ENCODE results near the gene CPOX. TPM values are rescaled to one million over a fixed set of nuclear protein-coding genes. Genes with fewer than 3 reads are reported as not detected.

The CPOX gene
- total and polyA plus RNA-seq, 10 of the 15 experiments (the other 5 are each of a cell fraction or from before 2014, with no cell fraction given) = 40.7 to 72.6 (median 64.5) TPM

DNA sequence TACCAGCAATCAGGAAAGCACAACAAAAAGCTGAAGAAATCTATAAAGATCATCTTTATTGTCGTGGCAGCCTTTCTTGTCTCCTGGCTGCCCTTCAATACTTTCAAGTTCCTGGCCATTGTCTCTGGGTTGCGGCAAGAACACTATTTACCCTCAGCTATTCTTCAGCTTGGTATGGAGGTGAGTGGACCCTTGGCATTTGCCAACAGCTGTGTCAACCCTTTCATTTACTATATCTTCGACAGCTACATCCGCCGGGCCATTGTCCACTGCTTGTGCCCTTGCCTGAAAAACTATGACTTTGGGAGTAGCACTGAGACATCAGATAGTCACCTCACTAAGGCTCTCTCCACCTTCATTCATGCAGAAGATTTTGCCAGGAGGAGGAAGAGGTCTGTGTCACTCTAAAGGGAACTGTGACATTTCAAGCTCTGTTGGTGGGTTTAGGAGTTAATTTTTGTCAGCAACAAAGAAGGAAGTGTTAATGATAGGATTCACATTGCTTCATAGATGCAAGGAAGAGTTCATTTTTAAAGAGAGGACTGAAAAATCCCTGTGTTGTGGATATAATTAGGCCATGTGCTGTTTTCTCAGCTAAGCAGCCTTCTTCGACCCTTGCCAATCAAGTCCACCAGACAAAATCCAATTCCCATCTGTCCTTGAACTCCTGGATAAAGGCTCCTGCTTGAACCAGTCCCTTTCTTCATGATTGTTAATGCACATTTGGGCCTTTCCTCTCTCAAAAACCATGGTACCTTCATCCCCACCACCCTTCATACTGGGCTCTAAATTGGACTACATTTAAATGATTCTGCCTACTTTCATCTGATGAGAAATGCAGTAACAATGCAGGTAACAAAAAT, 60.5 kb downstream of the CPOX start (continued):
- TF ChIP-seq ASH2L (IDR thresholded peaks at IDR 0.05; ENCODE audit: borderline replicate concordance, low read depth) (no peak), SRF (IDR thresholded peaks at IDR 0.05; ENCODE audit: low read depth in 2 of 2, low read length in 2 of 2) (no peak), ZSCAN29 (IDR thresholded peaks at IDR 0.05) (no peak), TBL1XR1 (IDR thresholded peaks at IDR 0.05; ENCODE audit: low read depth, low read length) (no peak), PAX8 (IDR thresholded peaks at IDR 0.05) (no peak), TARDBP (IDR thresholded peaks at IDR 0.05; ENCODE audit: borderline replicate concordance) (no peak), EZH2 (IDR thresholded peaks at IDR 0.05; ENCODE audit: borderline replicate concordance, control insufficient read depth, low read depth, low read length) (no peak), CBX5 (IDR thresholded peaks at IDR 0.05; ENCODE audit: low read depth) (0 out of 2 replicates have a peak, but pooled peaks have one; percentile 20), CREB1 (IDR thresholded peaks at IDR 0.05; ENCODE audit: low read depth) (peak; percentile 34; the same call in 1 of the 2 replicates), JUND (IDR thresholded peaks at IDR 0.05; ENCODE audit: low read depth, low read length) (no peak), MTA3 (IDR thresholded peaks at IDR 0.05; ENCODE audit: borderline replicate concordance, low read length) (peak; percentile 23; the same call in 1 of the 2 replicates), POLR2AphosphoS5 (IDR thresholded peaks at IDR 0.05; ENCODE audit: low read length) (peak; percentile 78), TCF7 (IDR thresholded peaks at IDR 0.05; ENCODE audit: borderline replicate concordance) (no peak), BACH1 (IDR thresholded peaks at IDR 0.05; ENCODE audit: borderline replicate concordance) (peak; percentile 10; the same call in 1 of the 2 replicates), CHD4 (IDR thresholded peaks at IDR 0.05) (no peak), BMI1 (IDR thresholded peaks at IDR 0.05; ENCODE audit: borderline replicate concordance) (no peak)
- TF ChIP-seq, protein P1, sequence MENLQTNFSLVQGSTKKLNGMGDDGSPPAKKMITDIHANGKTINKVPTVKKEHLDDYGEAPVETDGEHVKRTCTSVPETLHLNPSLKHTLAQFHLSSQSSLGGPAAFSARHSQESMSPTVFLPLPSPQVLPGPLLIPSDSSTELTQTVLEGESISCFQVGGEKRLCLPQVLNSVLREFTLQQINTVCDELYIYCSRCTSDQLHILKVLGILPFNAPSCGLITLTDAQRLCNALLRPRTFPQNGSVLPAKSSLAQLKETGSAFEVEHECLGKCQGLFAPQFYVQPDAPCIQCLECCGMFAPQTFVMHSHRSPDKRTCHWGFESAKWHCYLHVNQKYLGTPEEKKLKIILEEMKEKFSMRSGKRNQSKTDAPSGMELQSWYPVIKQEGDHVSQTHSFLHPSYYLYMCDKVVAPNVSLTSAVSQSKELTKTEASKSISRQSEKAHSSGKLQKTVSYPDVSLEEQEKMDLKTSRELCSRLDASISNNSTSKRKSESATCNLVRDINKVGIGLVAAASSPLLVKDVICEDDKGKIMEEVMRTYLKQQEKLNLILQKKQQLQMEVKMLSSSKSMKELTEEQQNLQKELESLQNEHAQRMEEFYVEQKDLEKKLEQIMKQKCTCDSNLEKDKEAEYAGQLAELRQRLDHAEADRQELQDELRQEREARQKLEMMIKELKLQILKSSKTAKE (IDR thresholded peaks at IDR 0.05; ENCODE audit: low read depth, poor library complexity, severe bottlenecking) = no peak
- TF ChIP-seq, protein P2, sequence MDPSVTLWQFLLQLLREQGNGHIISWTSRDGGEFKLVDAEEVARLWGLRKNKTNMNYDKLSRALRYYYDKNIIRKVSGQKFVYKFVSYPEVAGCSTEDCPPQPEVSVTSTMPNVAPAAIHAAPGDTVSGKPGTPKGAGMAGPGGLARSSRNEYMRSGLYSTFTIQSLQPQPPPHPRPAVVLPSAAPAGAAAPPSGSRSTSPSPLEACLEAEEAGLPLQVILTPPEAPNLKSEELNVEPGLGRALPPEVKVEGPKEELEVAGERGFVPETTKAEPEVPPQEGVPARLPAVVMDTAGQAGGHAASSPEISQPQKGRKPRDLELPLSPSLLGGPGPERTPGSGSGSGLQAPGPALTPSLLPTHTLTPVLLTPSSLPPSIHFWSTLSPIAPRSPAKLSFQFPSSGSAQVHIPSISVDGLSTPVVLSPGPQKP (IDR thresholded peaks at IDR 0.05; ENCODE audit: low read depth, low read length) = no peak
- TF ChIP-seq, protein P3, sequence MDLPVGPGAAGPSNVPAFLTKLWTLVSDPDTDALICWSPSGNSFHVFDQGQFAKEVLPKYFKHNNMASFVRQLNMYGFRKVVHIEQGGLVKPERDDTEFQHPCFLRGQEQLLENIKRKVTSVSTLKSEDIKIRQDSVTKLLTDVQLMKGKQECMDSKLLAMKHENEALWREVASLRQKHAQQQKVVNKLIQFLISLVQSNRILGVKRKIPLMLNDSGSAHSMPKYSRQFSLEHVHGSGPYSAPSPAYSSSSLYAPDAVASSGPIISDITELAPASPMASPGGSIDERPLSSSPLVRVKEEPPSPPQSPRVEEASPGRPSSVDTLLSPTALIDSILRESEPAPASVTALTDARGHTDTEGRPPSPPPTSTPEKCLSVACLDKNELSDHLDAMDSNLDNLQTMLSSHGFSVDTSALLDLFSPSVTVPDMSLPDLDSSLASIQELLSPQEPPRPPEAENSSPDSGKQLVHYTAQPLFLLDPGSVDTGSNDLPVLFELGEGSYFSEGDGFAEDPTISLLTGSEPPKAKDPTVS (IDR thresholded peaks at IDR 0.05; ENCODE audit: low read depth, low read length) = no peak
- TF ChIP-seq, protein P4, sequence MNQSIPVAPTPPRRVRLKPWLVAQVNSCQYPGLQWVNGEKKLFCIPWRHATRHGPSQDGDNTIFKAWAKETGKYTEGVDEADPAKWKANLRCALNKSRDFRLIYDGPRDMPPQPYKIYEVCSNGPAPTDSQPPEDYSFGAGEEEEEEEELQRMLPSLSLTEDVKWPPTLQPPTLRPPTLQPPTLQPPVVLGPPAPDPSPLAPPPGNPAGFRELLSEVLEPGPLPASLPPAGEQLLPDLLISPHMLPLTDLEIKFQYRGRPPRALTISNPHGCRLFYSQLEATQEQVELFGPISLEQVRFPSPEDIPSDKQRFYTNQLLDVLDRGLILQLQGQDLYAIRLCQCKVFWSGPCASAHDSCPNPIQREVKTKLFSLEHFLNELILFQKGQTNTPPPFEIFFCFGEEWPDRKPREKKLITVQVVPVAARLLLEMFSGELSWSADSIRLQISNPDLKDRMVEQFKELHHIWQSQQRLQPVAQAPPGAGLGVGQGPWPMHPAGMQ (IDR thresholded peaks at IDR 0.05; ENCODE audit: borderline replicate concordance) = no peak
- TF ChIP-seq, protein P5, sequence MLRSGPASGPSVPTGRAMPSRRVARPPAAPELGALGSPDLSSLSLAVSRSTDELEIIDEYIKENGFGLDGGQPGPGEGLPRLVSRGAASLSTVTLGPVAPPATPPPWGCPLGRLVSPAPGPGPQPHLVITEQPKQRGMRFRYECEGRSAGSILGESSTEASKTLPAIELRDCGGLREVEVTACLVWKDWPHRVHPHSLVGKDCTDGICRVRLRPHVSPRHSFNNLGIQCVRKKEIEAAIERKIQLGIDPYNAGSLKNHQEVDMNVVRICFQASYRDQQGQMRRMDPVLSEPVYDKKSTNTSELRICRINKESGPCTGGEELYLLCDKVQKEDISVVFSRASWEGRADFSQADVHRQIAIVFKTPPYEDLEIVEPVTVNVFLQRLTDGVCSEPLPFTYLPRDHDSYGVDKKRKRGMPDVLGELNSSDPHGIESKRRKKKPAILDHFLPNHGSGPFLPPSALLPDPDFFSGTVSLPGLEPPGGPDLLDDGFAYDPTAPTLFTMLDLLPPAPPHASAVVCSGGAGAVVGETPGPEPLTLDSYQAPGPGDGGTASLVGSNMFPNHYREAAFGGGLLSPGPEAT (IDR thresholded peaks at IDR 0.05; ENCODE audit: low read depth) = no peak
- TF ChIP-seq, protein P6, sequence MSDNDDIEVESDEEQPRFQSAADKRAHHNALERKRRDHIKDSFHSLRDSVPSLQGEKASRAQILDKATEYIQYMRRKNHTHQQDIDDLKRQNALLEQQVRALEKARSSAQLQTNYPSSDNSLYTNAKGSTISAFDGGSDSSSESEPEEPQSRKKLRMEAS (IDR thresholded peaks at IDR 0.05; ENCODE audit: low read depth, low read length) = 0 out of 2 replicates have a peak, but pooled peaks have one; percentile 24

Measured in GM12878 (cell line).